Right ventricle myocardium inferior (tissue), 1 donor: Measurements from ENCODE around the gene ZNF532. TPM values are rescaled to one million over a fixed set of nuclear protein-coding genes. Genes with fewer than 3 reads are reported as not detected.

Experiments used
- ATAC-seq: fragments of 200-7000 bp; cut with Tn5 transposase; one replicate; pipeline ENCODE4 v1.9.1; 2020; ENCODE audit warnings: mild to moderate bottlenecking, moderate library complexity
- DNase-seq: peaks from one replicate; pipeline ENCODE4 v3.0.0; 2021; ENCODE audit errors: missing footprints
- intact Hi-C: fragments of 100-400 bp; cut with DNase I; formaldehyde crosslinking; loops from one replicate; pipeline ENCODE4 v1.11.0; 2022
- total RNA-seq: library from RNA; stranded (reverse); fragmentation: NEBNext Ultra II Directional; extraction: Animal tissue kit (Norgen Biotek cat#: 25700); gene quantifications from one replicate; pipeline ENCODE4 v1.2.1, GENCODE V29; 2021
- donor health status: DM: no; HTN: yes; CAD: no; lungs with severe emphysema.

ZNF532 gene
- total RNA-seq, 1 donor from 2014 or later, result 64.1 TPM

DNA sequence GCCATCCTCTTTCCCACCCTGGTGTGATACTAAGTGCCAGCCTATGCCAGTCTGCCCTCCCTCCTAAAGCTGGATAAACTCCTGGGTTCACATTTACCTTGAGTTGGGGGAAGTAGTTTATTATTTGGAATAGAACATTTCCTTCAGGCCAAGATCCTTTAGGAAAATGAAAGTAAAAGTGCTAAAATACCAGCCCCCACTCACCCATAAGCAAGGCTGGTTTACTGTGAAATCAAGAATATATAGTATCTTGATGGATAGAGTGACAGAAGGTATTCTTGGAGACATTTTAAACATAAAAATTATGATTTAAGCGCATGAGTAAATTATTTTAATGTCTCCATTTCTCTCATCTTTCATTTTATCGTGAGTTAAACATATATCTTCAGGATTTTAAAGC is 27.1 kb downstream of the ZNF532 start:
- ATAC-seq (no peak), DNase-seq (no peak)
- intact Hi-C loops, result no loop called here

GRCh38 chr18:58892488-58892887 is 27.8 kb downstream of the ZNF532 start:
- intact Hi-C loops, result no loop called here
- ATAC-seq (no peak), DNase-seq (no peak)

- DNase-seq, result no peak
- intact Hi-C loops, result no loop called here
- no peak for ATAC-seq
These were observed 28.9 kb downstream of the ZNF532 start for GRCh38 chr18:58893388-58894099.

DNA sequence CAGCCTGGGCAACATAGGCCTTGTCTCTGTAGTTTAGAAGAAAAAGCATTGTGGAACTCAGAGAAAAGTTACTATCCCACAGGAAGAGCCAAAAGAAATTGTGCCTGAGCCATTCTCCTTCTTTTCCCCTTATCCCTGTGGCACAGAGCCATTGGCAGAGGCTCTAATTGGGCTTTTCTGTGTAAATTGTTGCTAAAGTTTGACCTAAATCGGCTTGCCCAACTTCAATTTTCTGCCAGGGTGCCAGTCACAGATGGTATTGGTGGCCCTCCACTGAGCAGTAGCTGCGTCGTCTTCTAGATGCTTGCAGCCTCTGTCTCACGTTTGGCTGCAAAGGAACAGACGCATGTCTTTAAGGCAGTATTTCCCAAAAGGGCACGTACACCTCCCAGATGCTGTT is 30.3 kb downstream of the ZNF532 start:
- intact Hi-C loops, result no loop called here
- no peak for DNase-seq
- peak; percentile 14 for ATAC-seq

GRCh38 chr18:58895385-58895784 is 30.7 kb downstream of the ZNF532 start:
- intact Hi-C loops, result no loop called here

DNA sequence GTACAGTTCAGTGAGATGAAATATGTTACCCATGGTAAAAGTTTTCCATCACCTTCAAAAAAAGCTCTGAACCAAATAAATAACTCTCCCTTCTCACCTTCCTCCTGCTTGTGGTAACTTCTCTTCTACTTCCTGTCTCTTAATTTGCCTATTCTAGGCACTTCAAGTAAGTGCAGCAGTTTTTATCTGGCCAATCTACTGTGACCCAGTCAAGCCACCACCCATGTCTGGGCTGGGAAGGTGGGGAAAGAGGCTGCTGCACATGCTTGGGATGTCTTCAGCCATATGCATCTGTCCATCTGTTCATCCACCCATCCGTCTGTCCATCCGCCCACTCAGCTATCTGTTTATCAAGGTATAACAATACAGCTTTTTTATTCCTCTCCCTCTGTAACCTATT is 31.6 kb downstream of the ZNF532 start:
- DNase-seq (no peak), ATAC-seq (no peak)
- intact Hi-C loops, result no loop called here

More at GRCh38 chr18:58895385-58895784, 30.7 kb downstream of the ZNF532 start:
- DNase-seq (no peak), ATAC-seq (no peak)

DNA sequence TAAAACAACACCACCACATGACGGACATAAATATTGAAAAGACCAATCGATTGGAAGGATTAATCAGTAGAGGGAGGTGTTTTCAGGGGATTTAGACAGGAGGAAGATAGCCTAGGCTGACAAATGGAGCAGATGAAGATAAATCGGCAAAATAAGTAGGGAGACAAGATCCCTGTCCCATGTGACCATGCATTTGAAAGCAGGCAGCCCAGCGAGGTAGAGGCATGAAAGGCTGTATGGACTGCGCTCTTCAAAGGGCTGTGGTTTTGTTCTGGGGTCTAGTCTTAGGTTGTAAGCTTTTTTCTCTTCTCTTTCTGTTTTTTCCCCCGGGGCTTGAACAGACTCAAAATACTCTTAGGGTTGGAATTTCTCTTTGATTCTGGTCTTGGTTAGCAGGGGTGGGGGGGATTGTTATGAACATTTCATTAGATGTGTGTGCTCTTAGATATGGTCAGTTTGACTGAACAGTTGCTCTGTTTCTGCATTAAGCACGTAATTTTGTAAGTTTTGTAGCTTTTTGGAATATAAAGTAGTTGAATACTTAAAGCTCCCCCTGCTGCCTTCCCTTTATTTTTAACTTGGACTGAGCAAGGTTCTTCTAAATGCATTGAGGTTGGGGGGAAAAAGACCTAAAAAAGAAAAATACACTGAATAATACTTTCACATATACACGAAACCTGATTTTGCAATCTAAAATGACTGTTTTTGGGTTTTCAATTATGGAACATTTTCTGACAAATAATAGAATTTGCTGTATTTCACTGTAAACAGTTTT is 32.2 kb downstream of the ZNF532 start:
- DNase-seq (no peak), ATAC-seq (no peak)
- intact Hi-C loops, result no loop called here

- DNase-seq (no peak), ATAC-seq (no peak)
- intact Hi-C loops, result no loop called here
These were observed 33.5 kb downstream of the ZNF532 start for GRCh38 chr18:58898010-58898799.

DNA sequence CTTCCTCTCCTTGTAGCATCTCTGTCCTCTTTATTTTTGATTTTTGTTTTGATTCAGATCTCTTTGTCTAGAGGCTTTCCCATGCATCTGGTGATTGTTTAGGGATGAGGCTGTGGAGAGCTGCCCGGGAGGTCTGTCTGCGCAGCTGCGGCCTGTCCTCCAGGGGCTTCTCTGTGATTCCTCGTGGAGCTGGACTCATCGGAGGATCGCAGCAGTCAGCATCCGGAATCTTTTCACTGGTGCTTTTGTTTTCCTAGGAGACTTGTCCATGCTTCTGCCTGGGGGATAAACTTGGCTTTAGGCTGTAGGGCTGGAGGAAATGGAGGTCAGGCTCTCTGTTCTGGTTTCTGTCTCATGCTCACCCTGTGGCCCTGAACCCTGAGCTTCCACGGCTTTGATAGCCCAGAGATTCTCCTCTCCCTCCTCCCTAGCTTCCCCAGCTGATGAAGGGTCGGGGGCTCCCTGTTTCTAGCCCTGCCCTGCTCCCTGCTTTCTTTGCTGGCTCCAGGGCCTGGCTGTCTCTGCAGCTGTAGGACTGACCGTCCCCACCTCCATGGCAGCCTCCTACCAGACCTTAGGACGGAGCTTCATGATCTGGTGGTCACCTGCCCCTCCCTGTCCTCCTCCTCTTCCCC is 35.5 kb downstream of the ZNF532 start:
- ATAC-seq (peak; percentile 79), DNase-seq (no peak)
- intact Hi-C loops, result no loop called here

DNA sequence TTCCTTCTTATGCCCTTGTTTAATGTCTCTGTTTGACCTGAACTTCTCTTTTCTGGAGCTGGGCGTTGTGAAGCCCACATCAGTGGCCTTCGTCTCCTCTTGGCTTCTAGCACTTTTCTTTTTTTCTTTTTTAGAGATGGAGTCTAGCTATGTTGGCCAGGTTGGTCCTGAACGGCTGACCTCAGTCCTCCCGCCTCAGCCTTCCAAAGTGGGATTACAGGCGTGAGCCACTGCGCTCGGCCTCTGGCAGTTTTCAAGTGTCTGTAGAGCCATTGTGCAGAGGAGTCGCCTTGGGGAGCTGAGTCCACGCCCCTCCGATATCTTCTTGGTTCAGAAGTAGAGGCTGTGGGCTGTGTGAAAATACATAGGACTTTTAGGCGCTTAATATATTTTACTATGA is 36.5 kb downstream of the ZNF532 start:
- ATAC-seq, result no peak
- intact Hi-C loops, result no loop called here

GRCh38 chr18:58901783-58902182 is 37.1 kb downstream of the ZNF532 start:
- intact Hi-C loops, result no loop called here
- no peak for ATAC-seq
- no peak for DNase-seq

More for the DNA sequence above, 36.5 kb downstream of the ZNF532 start:
- no peak for DNase-seq

- DNase-seq (no peak), ATAC-seq (no peak)
- intact Hi-C loops, result no loop called here
These were observed 38.3 kb downstream of the ZNF532 start for GRCh38 chr18:58902961-58903360.

DNA sequence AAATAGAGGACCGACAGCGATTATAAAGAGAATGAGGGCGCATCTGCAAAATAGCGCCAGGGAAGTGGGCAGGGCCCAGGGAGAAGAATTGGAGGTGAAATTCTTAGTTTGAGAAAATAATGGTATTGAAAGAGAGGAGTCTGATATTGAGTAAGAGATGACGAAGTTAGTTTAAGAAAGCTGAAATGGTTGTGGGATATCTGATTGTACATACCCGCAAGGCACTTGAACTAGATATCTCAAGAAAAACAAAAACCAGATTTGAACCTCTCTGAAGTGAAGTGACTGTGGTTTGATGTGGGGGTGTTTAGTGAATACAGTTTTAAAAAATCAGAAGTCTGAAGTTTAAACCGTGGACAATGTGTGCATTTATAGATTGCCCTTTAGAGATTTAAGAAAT is 38.9 kb downstream of the ZNF532 start:
- intact Hi-C loops, result no loop called here
- no peak for DNase-seq
- no peak for ATAC-seq

- intact Hi-C loops, result no loop called here
- no peak for DNase-seq
- no peak for ATAC-seq
These were observed 41.2 kb downstream of the ZNF532 start for GRCh38 chr18:58905777-58906428.

DNA sequence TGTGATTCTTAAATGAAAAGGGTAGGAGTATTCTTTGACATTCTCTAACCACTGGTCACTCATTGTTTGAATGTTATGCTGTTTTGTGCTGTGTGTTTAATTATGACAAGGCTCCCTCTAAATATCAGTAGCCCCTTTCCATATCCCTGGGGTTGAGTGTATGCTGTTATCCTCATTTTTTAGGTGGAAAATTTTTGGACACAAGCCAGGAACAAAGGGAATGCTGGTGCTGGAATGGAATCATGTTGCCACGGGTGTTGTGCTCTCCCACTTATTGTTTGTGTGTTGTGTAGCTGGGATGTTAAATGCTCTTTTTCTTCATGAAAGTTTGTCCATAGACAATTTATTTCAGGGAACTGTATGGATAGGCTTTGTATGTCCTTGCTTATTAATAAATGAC is 43.3 kb downstream of the ZNF532 start:
- no peak for DNase-seq
- ATAC-seq, result no peak
- intact Hi-C loops, result no loop called here

- no peak for ATAC-seq
- intact Hi-C loops, result no loop called here
- DNase-seq, result no peak
These were observed 44.8 kb downstream of the ZNF532 start for GRCh38 chr18:58909521-58909920.

- intact Hi-C loops, result loop anchor here (5.0 kb wide), 2 partner anchors 49 to 86 kb away; partner anchors contain the start of gene ZNF532
- ATAC-seq, result peak; percentile 30
- no peak for DNase-seq
These were observed 46.6 kb downstream of the ZNF532 start for GRCh38 chr18:58911241-58911640.

- no peak for DNase-seq
- intact Hi-C loops, result loop anchor here (5.0 kb wide), 2 partner anchors 49 to 86 kb away; partner anchors contain the start of gene ZNF532
- peak; percentile 68 for ATAC-seq
These were observed 47.1 kb downstream of the ZNF532 start for GRCh38 chr18:58911766-58912165.
